22Rv1 (cell line): Measurements from ENCODE around the gene AMPD3.

Experiments used
- CTCF ChIP-seq: fragments of 450-650 bp; IDR thresholded peaks from 2 replicates; pipeline ENCODE4 v1.5.1; 2017; ENCODE audit warnings: mild to moderate bottlenecking
- ZFX ChIP-seq: fragments of 450-650 bp; IDR thresholded peaks from 2 replicates; pipeline ENCODE4 v1.6.1; 2017; ENCODE audit warnings: antibody characterized with exemption, borderline replicate concordance

- no peak for TF ChIP-seq CTCF
- TF ChIP-seq ZFX, result no peak
Measured at GRCh38 chr11:10498426-10499250, 43.6 kb downstream of the AMPD3 start.
